ENCODE data around the gene PHB1.

GRCh38 chr17:49364119-49364518, 50.6 kb downstream of the PHB1 start:
- TF ChIP-seq, protein P1, sequence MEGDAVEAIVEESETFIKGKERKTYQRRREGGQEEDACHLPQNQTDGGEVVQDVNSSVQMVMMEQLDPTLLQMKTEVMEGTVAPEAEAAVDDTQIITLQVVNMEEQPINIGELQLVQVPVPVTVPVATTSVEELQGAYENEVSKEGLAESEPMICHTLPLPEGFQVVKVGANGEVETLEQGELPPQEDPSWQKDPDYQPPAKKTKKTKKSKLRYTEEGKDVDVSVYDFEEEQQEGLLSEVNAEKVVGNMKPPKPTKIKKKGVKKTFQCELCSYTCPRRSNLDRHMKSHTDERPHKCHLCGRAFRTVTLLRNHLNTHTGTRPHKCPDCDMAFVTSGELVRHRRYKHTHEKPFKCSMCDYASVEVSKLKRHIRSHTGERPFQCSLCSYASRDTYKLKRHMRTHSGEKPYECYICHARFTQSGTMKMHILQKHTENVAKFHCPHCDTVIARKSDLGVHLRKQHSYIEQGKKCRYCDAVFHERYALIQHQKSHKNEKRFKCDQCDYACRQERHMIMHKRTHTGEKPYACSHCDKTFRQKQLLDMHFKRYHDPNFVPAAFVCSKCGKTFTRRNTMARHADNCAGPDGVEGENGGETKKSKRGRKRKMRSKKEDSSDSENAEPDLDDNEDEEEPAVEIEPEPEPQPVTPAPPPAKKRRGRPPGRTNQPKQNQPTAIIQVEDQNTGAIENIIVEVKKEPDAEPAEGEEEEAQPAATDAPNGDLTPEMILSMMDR (IDR thresholded peaks at IDR 0.05) = no peak
- TF ChIP-seq TAF1 (IDR thresholded peaks at IDR 0.05; ENCODE audit: borderline replicate concordance, low read depth, low read length) = no peak
- TF ChIP-seq, protein P2, sequence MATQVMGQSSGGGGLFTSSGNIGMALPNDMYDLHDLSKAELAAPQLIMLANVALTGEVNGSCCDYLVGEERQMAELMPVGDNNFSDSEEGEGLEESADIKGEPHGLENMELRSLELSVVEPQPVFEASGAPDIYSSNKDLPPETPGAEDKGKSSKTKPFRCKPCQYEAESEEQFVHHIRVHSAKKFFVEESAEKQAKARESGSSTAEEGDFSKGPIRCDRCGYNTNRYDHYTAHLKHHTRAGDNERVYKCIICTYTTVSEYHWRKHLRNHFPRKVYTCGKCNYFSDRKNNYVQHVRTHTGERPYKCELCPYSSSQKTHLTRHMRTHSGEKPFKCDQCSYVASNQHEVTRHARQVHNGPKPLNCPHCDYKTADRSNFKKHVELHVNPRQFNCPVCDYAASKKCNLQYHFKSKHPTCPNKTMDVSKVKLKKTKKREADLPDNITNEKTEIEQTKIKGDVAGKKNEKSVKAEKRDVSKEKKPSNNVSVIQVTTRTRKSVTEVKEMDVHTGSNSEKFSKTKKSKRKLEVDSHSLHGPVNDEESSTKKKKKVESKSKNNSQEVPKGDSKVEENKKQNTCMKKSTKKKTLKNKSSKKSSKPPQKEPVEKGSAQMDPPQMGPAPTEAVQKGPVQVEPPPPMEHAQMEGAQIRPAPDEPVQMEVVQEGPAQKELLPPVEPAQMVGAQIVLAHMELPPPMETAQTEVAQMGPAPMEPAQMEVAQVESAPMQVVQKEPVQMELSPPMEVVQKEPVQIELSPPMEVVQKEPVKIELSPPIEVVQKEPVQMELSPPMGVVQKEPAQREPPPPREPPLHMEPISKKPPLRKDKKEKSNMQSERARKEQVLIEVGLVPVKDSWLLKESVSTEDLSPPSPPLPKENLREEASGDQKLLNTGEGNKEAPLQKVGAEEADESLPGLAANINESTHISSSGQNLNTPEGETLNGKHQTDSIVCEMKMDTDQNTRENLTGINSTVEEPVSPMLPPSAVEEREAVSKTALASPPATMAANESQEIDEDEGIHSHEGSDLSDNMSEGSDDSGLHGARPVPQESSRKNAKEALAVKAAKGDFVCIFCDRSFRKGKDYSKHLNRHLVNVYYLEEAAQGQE (IDR thresholded peaks at IDR 0.05; ENCODE audit: low read depth, low read length) = no peak
- TF ChIP-seq CHD2 (IDR thresholded peaks at IDR 0.05; ENCODE audit: low read length, partially characterized antibody) = no peak
- TF ChIP-seq FOXJ3 (CRISPR knock-in tag; IDR thresholded peaks at IDR 0.05) = no peak
- no peak for TF ChIP-seq RCOR1 (IDR thresholded peaks at IDR 0.05; ENCODE audit: low read length)

Data from SK-N-SH (cell line).